D341Med (cell line): ENCODE measurements around the gene IGIP.
"Not testable (repeated sequence)": the region's sequence is repeated elsewhere in the genome, so short reads cannot be mapped to it uniquely, and the experiment has no call there.

ENCODE experiments used
- DNase-seq: peaks from one replicate; pipeline ENCODE4 v3.0.0; 2012; ENCODE audit warnings: low spot score

Gene IGIP

GRCh38 chr5:140141241-140141640 is 15.5 kb downstream of the IGIP start:
- DNase-seq: no peak

GRCh38 chr5:140142246-140142645 is 16.5 kb downstream of the IGIP start:
- DNase-seq: no peak

- no peak for DNase-seq
Observed at GRCh38 chr5:140142856-140143255, 17.1 kb downstream of the IGIP start.

- DNase-seq: no peak
Observed at GRCh38 chr5:140143521-140144258, 18.0 kb downstream of the IGIP start.

GRCh38 chr5:140145256-140145655 is 19.5 kb downstream of the IGIP start:
- no peak for DNase-seq

- no peak for DNase-seq
Observed at GRCh38 chr5:140145818-140146522, 20.2 kb downstream of the IGIP start.

- no peak for DNase-seq
Observed at GRCh38 chr5:140146523-140146842, 20.7 kb downstream of the IGIP start.

- DNase-seq: no peak
Observed at GRCh38 chr5:140147460-140147859, 21.7 kb downstream of the IGIP start.

- no peak for DNase-seq
Observed at GRCh38 chr5:140148508-140148907, 22.8 kb downstream of the IGIP start.

GRCh38 chr5:140150201-140150600 is 24.5 kb downstream of the IGIP start:
- no peak for DNase-seq

- no peak for DNase-seq
Observed at GRCh38 chr5:140151144-140152021, 25.6 kb downstream of the IGIP start.

- DNase-seq: no peak
Observed at GRCh38 chr5:140152022-140152999, 26.6 kb downstream of the IGIP start.

GRCh38 chr5:140153255-140153654 is 27.5 kb downstream of the IGIP start:
- no peak for DNase-seq

- no peak for DNase-seq
Observed at GRCh38 chr5:140153905-140154304, 28.2 kb downstream of the IGIP start.

GRCh38 chr5:140154710-140155381 is 29.1 kb downstream of the IGIP start:
- DNase-seq: not testable (repeated sequence)

GRCh38 chr5:140157032-140157781 is 31.5 kb downstream of the IGIP start:
- DNase-seq: peak; percentile 93

GRCh38 chr5:140159014-140159927 is 33.5 kb downstream of the IGIP start:
- no peak for DNase-seq

- no peak for DNase-seq
Observed at GRCh38 chr5:140162275-140162674, 36.5 kb downstream of the IGIP start.

GRCh38 chr5:140162781-140163180 is 37.0 kb downstream of the IGIP start:
- DNase-seq: no peak
